GM06990 (cell line): ENCODE data around the gene PKP4.

Source experiments
- DNase-seq: peaks from one replicate; pipeline ENCODE4 v3.0.0-alpha.2; 2011; ENCODE audit not compliant: insufficient read length; ENCODE audit errors: extremely low read depth
- H3K27me3 ChIP-seq: replicated peaks from 2 replicates; pipeline ENCODE4 v1.6.0; 2011; ENCODE audit warnings: low read length; ENCODE audit not compliant: control insufficient read depth, insufficient read depth
- H3K36me3 ChIP-seq: 2 replicates; pipeline ENCODE4 v1.5.1; 2011; ENCODE audit warnings: low read length; ENCODE audit not compliant: control insufficient read depth, insufficient read depth
- H3K4me3 ChIP-seq: replicated peaks from 2 replicates; pipeline ENCODE4 v1.5.1; 2011; ENCODE audit warnings: low read depth, mild to moderate bottlenecking, control low read depth, low read length
- TF ChIP-seq, protein P1 (sequence below): IDR thresholded peaks from 2 replicates; pipeline ENCODE4 v1.5.1; 2011; ENCODE audit warnings: low read length, control low read depth, mild to moderate bottlenecking, inconsistent platforms; ENCODE audit not compliant: insufficient read depth, poor library complexity, severe bottlenecking

Gene PKP4

DNA sequence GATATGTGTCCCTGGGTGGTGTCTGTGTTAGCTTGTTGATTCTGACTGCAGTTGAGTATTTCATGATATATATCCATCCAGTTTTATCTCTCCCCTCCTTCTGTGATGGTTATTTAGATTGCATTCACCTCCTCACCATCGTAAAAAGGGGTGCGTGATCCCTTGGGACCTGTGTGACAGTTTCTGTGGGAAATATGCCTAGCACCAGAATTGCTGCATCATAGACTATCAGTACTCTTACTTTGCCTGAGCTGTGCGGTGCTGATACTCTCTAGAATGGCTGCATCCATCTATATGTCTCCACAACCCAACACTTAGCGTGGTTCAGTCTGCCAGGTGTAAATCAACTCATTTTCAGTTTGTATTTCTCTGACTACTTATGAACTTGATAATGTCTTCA lies 34.3 kb downstream of the PKP4 start:
- no peak for DNase-seq
- Histone ChIP-seq H3K27me3 (no peaks in the 10 kb centered on the region), H3K36me3 (no peaks in the 10 kb centered on the region), H3K4me3 (no peak overlapping the region)
- TF ChIP-seq, protein P1, sequence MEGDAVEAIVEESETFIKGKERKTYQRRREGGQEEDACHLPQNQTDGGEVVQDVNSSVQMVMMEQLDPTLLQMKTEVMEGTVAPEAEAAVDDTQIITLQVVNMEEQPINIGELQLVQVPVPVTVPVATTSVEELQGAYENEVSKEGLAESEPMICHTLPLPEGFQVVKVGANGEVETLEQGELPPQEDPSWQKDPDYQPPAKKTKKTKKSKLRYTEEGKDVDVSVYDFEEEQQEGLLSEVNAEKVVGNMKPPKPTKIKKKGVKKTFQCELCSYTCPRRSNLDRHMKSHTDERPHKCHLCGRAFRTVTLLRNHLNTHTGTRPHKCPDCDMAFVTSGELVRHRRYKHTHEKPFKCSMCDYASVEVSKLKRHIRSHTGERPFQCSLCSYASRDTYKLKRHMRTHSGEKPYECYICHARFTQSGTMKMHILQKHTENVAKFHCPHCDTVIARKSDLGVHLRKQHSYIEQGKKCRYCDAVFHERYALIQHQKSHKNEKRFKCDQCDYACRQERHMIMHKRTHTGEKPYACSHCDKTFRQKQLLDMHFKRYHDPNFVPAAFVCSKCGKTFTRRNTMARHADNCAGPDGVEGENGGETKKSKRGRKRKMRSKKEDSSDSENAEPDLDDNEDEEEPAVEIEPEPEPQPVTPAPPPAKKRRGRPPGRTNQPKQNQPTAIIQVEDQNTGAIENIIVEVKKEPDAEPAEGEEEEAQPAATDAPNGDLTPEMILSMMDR = no peak

DNA sequence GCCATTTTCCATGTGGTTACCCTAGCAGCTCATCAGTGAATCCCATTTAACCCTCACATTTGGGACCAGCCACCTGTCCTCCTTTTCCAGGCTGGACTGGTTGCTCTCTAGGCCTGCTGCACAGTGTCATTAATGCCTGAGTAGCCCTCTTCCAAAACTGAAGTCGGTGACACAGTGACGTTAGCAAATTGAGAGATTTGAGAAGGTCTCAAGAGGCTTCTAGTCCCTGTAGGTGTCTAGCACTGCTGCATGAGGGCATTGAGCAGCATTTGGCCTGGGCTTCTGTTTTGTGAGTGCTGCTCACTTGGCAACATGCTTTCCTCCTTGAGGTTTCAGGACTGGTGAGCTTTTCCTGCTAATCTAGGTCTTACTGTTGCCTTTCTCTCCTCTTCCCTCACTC lies 36.7 kb downstream of the PKP4 start:
- Histone ChIP-seq H3K36me3 (no peaks in the 10 kb centered on the region), H3K27me3 (no peaks in the 10 kb centered on the region), H3K4me3 (no peak overlapping the region)
- no peak for DNase-seq
- TF ChIP-seq, protein P1 = no peak

DNA sequence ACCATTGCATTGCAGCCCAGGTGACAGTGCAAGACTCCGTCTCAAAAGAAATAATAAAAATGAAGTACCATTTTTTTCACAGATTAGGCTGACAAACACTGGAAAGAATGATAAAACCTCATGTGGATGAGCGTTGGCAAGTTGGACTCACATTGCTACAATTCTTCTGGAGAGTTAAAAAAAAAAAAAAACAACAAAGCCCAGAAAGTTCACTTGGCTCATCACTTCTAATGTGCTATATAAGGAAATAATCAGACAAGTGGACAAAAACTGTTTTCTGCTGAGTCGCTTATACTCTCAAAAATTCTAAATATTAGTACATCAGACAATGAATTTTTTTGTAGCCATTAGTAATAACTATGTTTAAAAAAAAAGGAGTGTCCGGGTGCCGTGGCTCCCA lies 38.4 kb downstream of the PKP4 start:
- DNase-seq = no peak

DNA sequence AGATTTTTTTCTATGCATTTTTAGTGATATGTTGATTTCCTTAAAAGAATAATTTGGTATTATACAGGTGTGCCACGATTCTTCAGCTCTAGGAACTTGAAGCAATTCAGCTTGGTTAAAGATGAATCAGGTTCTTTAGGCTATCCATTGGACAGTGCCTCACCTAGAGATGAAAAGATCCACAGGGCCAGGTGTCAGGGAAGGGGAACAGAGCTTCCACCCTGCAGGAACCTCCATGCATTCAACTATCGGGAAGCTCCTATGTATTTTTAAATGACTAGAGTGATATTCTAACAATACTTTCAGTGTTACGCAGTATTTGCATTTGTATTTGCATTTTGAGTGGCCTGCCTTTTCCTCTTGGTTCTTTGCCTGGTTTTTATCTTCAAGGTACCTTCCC lies 40.2 kb downstream of the PKP4 start:
- TF ChIP-seq, protein P1 = no peak
- DNase-seq = no peak
- no peaks in the 10 kb centered on the region for H3K36me3 ChIP-seq
- no peaks in the 10 kb centered on the region for H3K27me3 ChIP-seq
- H3K4me3 ChIP-seq = no peak overlapping the region

More for the DNA sequence above, 38.4 kb downstream of the PKP4 start:
- Histone ChIP-seq H3K36me3 (no peaks in the 10 kb centered on the region), H3K27me3 (no peaks in the 10 kb centered on the region), H3K4me3 (no peak overlapping the region)
- TF ChIP-seq, protein P1 = no peak

DNA sequence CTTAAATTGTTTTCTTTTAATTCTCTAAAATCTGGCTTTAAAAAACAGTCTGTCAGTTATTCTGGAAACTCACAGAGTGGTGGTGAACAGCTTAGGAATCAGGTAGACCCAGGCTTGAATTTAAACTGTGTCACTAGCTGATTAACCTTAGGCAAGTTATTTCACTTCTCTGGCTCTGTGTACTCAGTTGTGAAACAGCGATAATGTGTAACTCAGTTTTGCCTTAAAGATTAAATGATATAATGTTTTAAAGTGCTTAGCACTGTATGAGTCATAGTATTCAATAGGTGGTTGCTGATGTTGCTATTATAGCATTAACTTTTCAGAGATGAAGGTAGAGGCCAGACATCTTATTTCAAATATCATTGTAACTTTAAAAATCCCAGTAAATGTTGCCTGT lies 40.7 kb downstream of the PKP4 start:
- no peak for DNase-seq
- Histone ChIP-seq H3K27me3 (no peaks in the 10 kb centered on the region), H3K4me3 (no peak overlapping the region), H3K36me3 (no peaks in the 10 kb centered on the region)
- TF ChIP-seq, protein P1 = no peak

DNA sequence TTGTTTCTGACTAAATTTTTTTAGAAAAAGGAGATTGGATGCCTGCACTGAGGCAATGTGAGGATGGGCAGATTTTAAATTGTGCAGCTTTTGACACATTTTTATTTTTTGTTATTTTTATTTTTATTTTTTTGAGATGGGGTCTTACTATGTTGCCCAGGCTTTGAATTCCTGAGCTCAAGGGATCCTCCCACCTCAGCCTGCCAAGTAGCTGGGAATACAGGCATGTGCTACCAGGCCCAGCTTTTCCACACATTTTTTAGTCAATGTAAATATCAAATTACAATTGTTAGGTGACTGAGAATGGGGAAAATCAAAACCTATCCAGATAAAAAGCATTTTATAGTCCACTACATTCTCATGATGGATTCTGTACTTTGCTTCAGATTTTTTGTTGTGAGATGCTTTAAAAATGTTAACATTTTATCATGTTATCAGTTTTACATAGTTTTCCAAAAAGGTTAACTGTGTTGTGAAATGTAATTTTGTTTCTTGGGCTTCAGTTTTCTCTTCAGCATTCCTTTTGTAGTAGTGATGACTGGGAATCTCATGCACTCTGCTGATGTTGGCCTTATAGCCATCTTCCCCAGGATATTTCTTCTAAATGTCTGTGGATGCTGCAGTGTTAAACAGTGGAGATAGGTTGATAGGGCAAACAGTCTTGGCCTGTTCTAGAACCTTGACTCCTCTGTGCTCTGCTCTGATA lies 41.4 kb downstream of the PKP4 start:
- Histone ChIP-seq H3K27me3 (no peaks in the 10 kb centered on the region), H3K4me3 (no peak overlapping the region), H3K36me3 (no peaks in the 10 kb centered on the region)
- TF ChIP-seq, protein P1 = no peak
- no peak for DNase-seq
